Central memory CD8-positive, alpha-beta T cell (primary cell): ENCODE data around the gene NECAB2.

Source experiments
- ATAC-seq: fragments of 150-1000 bp; cut with Tn5 transposase; replicated peaks from 2 replicates; pipeline ENCODE4 v1.10.0; 2022; ENCODE audit warnings: mild to moderate bottlenecking, moderate FRiP score, moderate number of reproducible peaks; ENCODE audit not compliant: poor library complexity, severe bottlenecking; ENCODE audit errors: extremely low read depth
- DNase-seq, 2 donors: peaks; one replicate each; pipeline ENCODE4 v3.0.0; 2021; ENCODE audit warnings: low spot score in 2 of 2
- H3K27ac Mint-ChIP-seq: one replicate; pipeline ENCODE4 v1.8.0; 2022; ENCODE audit warnings: low read depth, mild to moderate bottlenecking, moderate library complexity, mixed read lengths
- H3K27me3 Mint-ChIP-seq: one replicate; pipeline ENCODE4 v1.8.0; 2022; ENCODE audit warnings: mixed read lengths
- H3K36me3 Mint-ChIP-seq: one replicate; pipeline ENCODE4 v1.8.0; 2022; ENCODE audit warnings: mild to moderate bottlenecking, moderate library complexity, mixed read lengths; ENCODE audit not compliant: insufficient read depth
- H3K4me1 Mint-ChIP-seq: one replicate; pipeline ENCODE4 v1.8.0; 2022; ENCODE audit warnings: mixed read lengths
- H3K4me3 Mint-ChIP-seq: one replicate; pipeline ENCODE4 v1.8.0; 2022; ENCODE audit warnings: mild to moderate bottlenecking, moderate library complexity, mixed read lengths
- H3K9me3 Mint-ChIP-seq: one replicate; pipeline ENCODE4 v1.8.0; 2022; ENCODE audit warnings: mixed read lengths

NECAB2 gene

DNA sequence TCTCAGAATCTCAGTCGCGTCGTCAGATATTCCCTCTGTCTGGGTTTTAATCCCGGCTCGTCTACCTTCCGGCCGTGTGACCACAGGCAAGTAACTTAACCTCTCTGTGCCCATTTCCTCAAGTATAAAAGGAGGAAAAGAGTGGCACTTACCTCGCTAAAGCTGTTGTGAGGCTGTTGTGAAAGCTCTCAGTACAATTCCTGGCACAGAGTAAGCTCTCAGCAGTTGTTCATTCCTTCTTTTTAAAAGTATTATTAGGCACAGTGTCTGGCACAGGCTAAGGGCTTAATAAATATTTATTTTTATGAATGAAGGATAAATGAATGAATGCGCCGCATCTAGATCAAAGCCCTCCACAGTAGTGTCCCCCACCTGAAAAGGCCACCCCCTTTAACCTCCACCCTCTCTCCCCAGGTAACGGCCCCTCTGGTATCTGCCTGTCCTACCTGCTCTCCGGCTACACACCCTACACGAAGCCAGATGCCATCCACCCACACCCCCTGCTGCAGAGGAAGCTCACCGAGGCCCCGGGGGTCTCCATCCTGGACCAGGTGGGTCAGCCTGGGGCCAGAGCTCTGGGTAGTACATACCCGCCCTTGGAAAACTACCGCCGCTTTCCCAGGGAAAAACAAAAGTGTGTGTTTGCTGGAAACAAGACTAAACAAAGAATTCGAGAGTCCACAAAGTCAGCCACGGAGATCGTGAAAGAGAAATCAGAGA, 9.0 kb upstream of the NECAB2 start:
- DNase-seq (no peak), ATAC-seq (no peak)
- Mint-ChIP-seq H3K36me3 (peaks cover 4% of the 10 kb centered on the region), H3K9me3 (no peaks in the 10 kb centered on the region), H3K27ac (no peak overlapping the region), H3K27me3 (peaks cover 17% of the 10 kb centered on the region), H3K4me1 (no peaks in the 10 kb centered on the region), H3K4me3 (no peak overlapping the region)

DNA sequence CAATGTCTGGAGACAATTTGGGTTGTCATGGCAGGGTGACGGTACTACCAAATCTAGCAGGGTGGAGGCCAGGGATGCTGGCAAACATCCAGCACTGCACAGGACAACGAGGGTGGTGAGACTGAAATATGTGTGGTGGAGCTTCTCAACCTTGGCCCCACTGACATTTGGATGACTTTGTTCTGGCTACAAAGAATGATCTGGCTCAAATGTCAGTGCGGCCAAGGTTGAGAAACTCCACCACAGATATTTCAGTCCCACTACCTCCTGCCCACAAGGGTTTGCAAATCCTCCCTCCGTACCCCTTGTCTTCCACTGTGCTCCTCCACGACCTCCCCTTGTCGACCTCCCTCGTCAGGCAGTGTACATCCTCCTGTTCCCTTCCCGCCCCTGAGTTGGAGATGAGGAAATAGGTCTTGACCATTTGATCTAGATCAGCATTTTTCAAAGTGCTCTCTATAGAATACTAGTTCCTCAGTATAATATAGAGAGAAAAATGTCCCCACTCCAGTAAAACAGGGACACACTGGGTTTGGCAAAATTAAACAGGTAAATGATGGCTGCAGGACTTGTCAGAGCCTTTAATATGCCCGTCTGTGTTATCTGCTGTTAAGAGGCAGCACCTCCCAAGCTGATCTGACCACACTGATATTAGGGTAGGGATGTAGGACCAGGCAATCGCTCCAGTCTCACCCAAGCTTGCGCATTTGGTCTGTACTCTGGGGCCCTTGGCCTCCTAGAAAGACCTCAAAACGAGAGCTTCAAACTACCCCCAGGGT, 8.2 kb upstream of the NECAB2 start:
- DNase-seq (no peak), ATAC-seq (no peak)
- Mint-ChIP-seq H3K4me3 (no peak overlapping the region), H3K9me3 (no peaks in the 10 kb centered on the region), H3K27ac (no peak overlapping the region), H3K27me3 (peaks cover 9% of the 10 kb centered on the region), H3K4me1 (no peaks in the 10 kb centered on the region), H3K36me3 (peaks cover 4% of the 10 kb centered on the region)

DNA sequence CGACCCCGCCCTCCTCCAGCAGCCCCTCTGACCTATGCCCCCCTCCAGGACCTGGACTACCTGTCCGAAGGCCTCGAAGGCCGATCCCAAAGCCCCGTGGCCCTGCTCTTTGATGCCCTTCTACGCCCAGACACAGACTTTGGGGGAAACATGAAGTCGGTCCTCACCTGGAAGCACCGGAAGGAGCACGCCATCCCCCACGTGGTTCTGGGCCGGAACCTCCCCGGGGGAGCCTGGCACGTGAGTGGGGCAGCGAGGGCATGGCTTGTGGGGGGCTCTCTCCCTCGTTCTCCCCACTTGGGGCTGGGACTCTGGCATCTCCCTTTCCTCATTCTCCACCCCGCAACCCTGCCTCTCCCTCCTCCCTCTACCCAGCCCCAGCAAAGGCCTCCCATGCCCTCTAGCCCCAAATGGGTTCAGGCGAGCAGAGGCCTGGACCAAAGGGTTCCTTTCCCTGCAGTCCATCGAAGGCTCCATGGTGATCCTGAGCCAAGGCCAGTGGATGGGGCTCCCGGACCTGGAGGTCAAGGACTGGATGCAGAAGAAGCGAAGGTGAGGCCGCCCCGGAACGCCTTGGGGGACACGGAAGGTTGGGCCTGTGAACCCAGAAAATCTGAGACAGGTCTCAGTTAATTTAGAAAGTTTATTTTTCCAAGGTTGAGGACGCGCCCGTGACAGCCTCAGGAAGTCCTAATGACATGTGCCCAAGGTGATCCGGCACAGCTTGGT, 7.4 kb upstream of the NECAB2 start:
- ATAC-seq: no peak
- Mint-ChIP-seq H3K4me1 (no peaks in the 10 kb centered on the region), H3K4me3 (no peak overlapping the region), H3K9me3 (no peaks in the 10 kb centered on the region), H3K27me3 (peaks cover under 1% of the 10 kb centered on the region), H3K36me3 (peaks cover 4% of the 10 kb centered on the region), H3K27ac (no peak overlapping the region)
- no peak for DNase-seq

DNA sequence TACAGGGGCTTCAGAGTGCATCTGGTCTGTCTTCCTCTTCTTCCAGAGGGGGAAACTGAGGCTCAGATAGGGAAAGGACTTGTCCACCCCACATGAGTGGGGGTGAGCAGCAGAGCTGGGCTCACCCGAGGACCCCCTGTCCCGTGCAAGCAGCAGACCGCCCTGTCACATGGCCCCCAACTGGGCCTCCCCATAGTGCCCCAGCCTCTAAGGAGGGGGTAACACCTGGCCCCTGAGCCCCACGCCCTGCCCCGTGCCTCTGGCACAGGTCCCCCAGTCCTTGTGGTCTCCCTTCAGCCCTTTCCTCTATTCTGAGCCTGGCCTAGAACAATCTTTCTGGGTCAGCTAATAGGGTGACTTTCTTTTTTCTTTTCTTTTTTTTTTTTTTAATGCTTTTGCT, 6.5 kb upstream of the NECAB2 start:
- H3K27ac Mint-ChIP-seq: no peak overlapping the region
- no peaks in the 10 kb centered on the region for H3K4me1 Mint-ChIP-seq
- ATAC-seq (no peak), DNase-seq (no peak)
- peaks cover 4% of the 10 kb centered on the region for H3K36me3 Mint-ChIP-seq
- H3K27me3 Mint-ChIP-seq: no peaks in the 10 kb centered on the region
- H3K4me3 Mint-ChIP-seq: no peak overlapping the region
- H3K9me3 Mint-ChIP-seq: no peaks in the 10 kb centered on the region

DNA sequence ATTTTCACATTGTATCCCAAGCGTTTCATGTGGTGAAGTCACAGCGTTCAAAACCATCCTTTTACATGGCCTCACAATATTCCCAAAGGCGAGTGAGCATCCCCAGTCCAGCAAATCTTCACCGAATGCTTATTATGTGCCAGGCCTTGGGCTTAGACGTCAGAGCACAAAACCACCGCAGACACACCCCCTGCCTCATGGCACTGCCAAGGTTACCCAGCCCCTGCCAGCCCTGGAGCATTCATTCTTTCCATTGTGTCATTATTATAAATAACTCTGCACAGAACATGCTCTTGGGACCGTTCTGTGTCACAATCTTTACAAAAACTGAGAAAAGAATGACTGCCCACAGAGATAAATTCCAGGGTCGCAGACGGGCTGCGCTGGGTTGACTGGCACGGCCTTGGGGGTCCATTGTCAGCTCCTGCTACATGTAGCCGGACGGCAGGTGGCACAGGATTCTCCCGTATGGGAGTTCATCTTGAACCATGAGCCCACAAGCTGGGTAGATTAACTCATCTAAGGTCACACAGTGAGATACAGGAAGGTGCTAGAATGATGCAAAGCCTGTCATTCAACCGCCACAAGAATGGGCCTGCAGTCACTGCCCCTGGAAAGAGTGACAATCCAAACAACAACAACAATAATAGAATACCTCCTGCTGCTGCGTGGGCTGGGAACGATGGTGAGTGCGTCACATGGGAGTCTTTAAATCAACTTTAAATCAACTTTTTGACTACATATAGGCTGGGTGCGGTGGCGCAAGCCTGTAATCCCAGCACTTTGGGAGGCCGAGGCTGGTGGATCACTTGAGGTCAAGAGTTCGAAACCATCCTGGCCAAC, 4.5 kb upstream of the NECAB2 start:
- H3K4me3 Mint-ChIP-seq: no peak overlapping the region
- H3K36me3 Mint-ChIP-seq: peaks cover 4% of the 10 kb centered on the region
- H3K27me3 Mint-ChIP-seq: peaks cover 10% of the 10 kb centered on the region
- H3K9me3 Mint-ChIP-seq: no peaks in the 10 kb centered on the region
- DNase-seq: no peak
- ATAC-seq: no peak
- peaks cover 6% of the 10 kb centered on the region for H3K4me1 Mint-ChIP-seq
- H3K27ac Mint-ChIP-seq: no peak overlapping the region

DNA sequence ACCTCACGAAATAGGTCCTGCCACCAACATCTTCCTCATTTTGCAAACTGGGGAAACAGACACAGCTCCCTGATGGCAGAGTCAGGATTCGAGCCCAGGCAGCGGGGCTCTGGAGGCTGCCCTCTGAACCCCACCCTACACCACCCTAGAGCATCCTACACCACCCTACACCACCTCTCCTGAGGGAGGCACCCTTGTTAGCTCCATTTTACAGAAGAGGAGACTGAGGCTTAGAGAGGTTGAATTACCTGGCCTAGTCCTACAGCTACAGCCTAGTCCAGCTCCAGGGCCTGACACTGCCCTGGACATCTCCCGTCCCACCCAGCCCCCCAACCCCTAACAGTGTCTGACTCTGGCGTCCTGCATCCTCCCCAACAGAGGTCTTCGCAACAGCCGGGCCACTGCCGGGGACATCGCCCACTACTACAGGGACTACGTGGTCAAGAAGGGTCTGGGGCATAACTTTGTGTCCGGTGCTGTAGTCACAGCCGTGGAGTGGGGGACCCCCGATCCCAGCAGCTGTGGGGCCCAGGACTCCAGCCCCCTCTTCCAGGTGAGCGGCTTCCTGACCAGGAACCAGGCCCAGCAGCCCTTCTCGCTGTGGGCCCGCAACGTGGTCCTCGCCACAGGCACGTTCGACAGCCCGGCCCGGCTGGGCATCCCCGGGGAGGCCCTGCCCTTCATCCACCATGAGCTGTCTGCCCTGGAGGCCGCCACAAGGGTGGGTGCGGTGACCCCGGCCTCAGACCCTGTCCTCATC, 3.2 kb upstream of the NECAB2 start:
- Mint-ChIP-seq H3K27ac (no peak overlapping the region), H3K4me1 (peaks cover 6% of the 10 kb centered on the region), H3K9me3 (no peaks in the 10 kb centered on the region), H3K36me3 (peaks cover 2% of the 10 kb centered on the region), H3K27me3 (peaks cover 20% of the 10 kb centered on the region), H3K4me3 (no peak overlapping the region)
- DNase-seq (no peak), ATAC-seq (no peak)

DNA sequence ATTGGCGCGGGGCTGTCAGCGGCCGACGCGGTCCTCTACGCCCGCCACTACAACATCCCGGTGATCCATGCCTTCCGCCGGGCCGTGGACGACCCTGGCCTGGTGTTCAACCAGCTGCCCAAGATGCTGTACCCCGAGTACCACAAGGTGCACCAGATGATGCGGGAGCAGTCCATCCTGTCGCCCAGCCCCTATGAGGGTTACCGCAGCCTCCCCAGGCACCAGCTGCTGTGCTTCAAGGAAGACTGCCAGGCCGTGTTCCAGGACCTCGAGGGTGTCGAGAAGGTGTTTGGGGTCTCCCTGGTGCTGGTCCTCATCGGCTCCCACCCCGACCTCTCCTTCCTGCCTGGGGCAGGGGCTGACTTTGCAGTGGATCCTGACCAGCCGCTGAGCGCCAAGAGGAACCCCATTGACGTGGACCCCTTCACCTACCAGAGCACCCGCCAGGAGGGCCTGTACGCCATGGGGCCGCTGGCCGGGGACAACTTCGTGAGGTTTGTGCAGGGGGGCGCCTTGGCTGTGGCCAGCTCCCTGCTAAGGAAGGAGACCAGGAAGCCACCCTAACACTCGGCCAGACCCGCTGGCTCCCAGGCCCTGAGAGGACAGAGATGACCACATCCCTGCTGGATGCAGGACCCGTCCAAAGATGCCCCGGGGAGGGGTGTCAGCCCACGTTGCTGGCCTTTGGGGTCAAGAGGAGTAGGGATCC, 2.4 kb upstream of the NECAB2 start:
- H3K27ac Mint-ChIP-seq: no peak overlapping the region
- H3K36me3 Mint-ChIP-seq: peaks cover 2% of the 10 kb centered on the region
- no peak for DNase-seq
- no peak for ATAC-seq
- H3K4me1 Mint-ChIP-seq: peaks cover 6% of the 10 kb centered on the region
- H3K9me3 Mint-ChIP-seq: no peaks in the 10 kb centered on the region
- no peak overlapping the region for H3K4me3 Mint-ChIP-seq
- H3K27me3 Mint-ChIP-seq: peaks cover 26% of the 10 kb centered on the region

DNA sequence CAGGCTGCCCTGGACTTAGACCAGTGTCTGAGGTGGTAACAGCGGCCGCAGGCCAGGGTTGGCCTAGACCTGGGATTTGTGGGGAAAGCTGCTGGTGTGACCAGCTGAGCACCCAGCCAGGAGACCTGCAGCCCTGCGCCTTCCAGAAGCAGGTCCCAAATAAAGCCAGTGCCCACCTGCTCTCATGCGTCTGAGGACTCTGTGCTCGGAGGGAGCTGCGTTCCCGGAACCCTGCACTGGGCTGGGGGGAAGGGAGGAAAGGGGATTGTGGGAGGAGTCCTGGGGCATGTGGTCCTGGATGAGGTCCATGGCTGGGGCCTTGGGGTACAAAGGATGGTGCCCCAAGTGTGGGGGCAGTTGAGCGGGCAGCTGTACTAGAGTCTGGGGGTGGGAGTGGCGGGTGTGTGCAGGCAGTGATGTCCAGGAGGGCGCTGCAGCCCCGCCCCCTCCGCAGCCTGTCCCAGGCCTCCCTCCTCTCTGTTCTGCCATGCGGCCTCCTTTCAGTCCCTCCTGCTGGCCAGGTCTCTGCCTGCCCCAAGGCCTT, 1.8 kb upstream of the NECAB2 start:
- Mint-ChIP-seq H3K4me1 (peaks cover 6% of the 10 kb centered on the region), H3K27me3 (peaks cover 26% of the 10 kb centered on the region), H3K9me3 (no peaks in the 10 kb centered on the region), H3K4me3 (no peak overlapping the region), H3K36me3 (peaks cover 2% of the 10 kb centered on the region), H3K27ac (no peak overlapping the region)
- DNase-seq (no peak), ATAC-seq (no peak)

DNA sequence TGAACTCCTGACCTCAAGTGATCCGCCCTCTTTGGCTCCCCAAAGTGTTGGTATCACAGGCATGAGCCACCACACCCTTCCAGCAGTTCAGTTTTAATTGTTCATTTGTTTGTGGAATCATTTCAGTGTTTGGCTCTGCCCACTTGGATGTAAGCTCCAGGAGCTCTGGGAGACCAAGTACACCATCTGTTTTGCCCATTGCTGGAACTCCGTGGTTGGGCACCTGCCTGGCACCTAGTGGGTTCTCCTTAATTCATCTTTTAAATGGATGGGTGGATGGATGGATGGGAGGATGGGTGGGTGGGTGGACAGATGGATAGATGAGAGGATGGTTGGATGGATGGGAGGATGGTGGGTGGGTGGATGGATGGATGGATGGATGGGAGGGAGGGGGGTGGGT, 953 bp upstream of the NECAB2 start:
- H3K4me1 Mint-ChIP-seq: peaks cover 6% of the 10 kb centered on the region
- H3K4me3 Mint-ChIP-seq: no peak overlapping the region
- peaks cover 26% of the 10 kb centered on the region for H3K27me3 Mint-ChIP-seq
- H3K36me3 Mint-ChIP-seq: no peaks in the 10 kb centered on the region
- no peaks in the 10 kb centered on the region for H3K9me3 Mint-ChIP-seq
- DNase-seq (no peak), ATAC-seq (no peak)
- H3K27ac Mint-ChIP-seq: no peak overlapping the region

DNA sequence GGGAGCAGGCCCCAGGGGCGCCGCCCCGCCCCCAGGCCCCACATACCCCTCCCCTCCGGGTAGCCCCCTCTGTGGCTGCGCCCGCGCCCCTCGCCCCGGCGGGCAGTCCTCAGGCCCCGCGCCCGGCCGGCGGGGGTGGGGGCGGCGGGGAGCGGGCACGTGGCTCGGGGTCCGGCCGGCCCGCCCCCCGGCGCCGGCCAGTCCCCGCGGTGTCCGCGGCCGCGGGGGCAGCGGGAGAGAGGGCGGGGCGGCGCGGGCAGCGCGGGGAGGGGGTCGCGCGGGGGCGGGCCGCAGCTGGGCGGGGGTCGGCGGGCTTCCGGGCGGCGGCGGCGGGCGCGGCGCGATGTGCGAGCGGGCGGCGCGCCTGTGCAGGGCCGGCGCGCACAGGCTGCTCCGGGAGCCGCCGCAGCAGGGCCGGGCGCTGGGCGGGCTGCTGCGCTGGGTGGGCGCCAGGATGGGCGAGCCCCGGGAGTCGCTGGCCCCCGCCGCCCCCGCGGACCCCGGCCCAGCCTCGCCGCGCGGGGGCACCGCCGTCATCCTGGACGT, 335 bp downstream of the NECAB2 start:
- DNase-seq: no peak
- Mint-ChIP-seq H3K4me3 (peak overlapping the region; percentile 50), H3K27me3 (peaks cover 31% of the 10 kb centered on the region)

More for the DNA sequence above, 335 bp downstream of the NECAB2 start:
- no peaks in the 10 kb centered on the region for H3K36me3 Mint-ChIP-seq
- H3K9me3 Mint-ChIP-seq: no peaks in the 10 kb centered on the region
- H3K27ac Mint-ChIP-seq: no peak overlapping the region
- peaks cover 6% of the 10 kb centered on the region for H3K4me1 Mint-ChIP-seq
- ATAC-seq: no peak
